ENCODE results near the gene NFYA.

- no peak for TF ChIP-seq POLR2A (IDR thresholded peaks at IDR 0.05)
- TF ChIP-seq, protein P1, sequence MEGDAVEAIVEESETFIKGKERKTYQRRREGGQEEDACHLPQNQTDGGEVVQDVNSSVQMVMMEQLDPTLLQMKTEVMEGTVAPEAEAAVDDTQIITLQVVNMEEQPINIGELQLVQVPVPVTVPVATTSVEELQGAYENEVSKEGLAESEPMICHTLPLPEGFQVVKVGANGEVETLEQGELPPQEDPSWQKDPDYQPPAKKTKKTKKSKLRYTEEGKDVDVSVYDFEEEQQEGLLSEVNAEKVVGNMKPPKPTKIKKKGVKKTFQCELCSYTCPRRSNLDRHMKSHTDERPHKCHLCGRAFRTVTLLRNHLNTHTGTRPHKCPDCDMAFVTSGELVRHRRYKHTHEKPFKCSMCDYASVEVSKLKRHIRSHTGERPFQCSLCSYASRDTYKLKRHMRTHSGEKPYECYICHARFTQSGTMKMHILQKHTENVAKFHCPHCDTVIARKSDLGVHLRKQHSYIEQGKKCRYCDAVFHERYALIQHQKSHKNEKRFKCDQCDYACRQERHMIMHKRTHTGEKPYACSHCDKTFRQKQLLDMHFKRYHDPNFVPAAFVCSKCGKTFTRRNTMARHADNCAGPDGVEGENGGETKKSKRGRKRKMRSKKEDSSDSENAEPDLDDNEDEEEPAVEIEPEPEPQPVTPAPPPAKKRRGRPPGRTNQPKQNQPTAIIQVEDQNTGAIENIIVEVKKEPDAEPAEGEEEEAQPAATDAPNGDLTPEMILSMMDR (IDR thresholded peaks at IDR 0.05): no peak
Observed at GRCh38 chr6:41090841-41091761, 18.3 kb downstream of the NFYA start.

Measured in testis (tissue), 2 donors.